ENCODE measurements around the gene BUD23. TPM values are rescaled to one million over a fixed set of nuclear protein-coding genes. Genes with fewer than 3 reads are reported as not detected.

Gene BUD23
- total and polyA plus RNA-seq, 9 of the 15 experiments (the other 6 are each of a cell fraction or from before 2014, with no cell fraction given), result 79.5 to 270 (median 150) TPM

- no peak for TF ChIP-seq ZNF76 (CRISPR knock-in tag; IDR thresholded peaks at IDR 0.05; ENCODE audit: borderline replicate concordance)
- TF ChIP-seq CREBBP (IDR thresholded peaks at IDR 0.05; ENCODE audit: low read depth, low read length), result no peak
- TF ChIP-seq ZNF165 (CRISPR knock-in tag; IDR thresholded peaks at IDR 0.05; ENCODE audit: borderline replicate concordance), result no peak
- TF ChIP-seq ZNF668 (CRISPR knock-in tag; IDR thresholded peaks at IDR 0.05), result no peak
- no peak for TF ChIP-seq FOXJ2 (tag; IDR thresholded peaks at IDR 0.05)
- peak in 2 of 3 experiments; percentile 32 to 48; a peak in 3 of 6 replicates for TF ChIP-seq CTCF (IDR thresholded peaks at IDR 0.05 in 2 of 3, conservative IDR thresholded peaks at IDR 0.05 in 1 of 3; ENCODE audit: insufficient read depth in 2 of 3, low read depth in 1 of 3, low read length in 3 of 3)
- TF ChIP-seq RUNX1 (IDR thresholded peaks at IDR 0.05; ENCODE audit: low read depth), result no peak
- no peak for TF ChIP-seq CAMTA2 (CRISPR knock-in tag; conservative IDR thresholded peaks at IDR 0.05)
- peak; percentile 35 for TF ChIP-seq VEZF1 (CRISPR knock-in tag; IDR thresholded peaks at IDR 0.05)
- no peak for TF ChIP-seq HDGF (IDR thresholded peaks at IDR 0.05)
- peak; percentile 47; the same call in 1 of the 2 replicates for TF ChIP-seq PHB2 (IDR thresholded peaks at IDR 0.05; ENCODE audit: low read depth)
- no peak for TF ChIP-seq SAFB (IDR thresholded peaks at IDR 0.05; ENCODE audit: borderline replicate concordance, low read depth, low read length)
- TF ChIP-seq CBFB (CRISPR knock-in tag; IDR thresholded peaks at IDR 0.05), result no peak
- no peak for TF ChIP-seq CSDE1 (IDR thresholded peaks at IDR 0.05)
- TF ChIP-seq, protein P1, sequence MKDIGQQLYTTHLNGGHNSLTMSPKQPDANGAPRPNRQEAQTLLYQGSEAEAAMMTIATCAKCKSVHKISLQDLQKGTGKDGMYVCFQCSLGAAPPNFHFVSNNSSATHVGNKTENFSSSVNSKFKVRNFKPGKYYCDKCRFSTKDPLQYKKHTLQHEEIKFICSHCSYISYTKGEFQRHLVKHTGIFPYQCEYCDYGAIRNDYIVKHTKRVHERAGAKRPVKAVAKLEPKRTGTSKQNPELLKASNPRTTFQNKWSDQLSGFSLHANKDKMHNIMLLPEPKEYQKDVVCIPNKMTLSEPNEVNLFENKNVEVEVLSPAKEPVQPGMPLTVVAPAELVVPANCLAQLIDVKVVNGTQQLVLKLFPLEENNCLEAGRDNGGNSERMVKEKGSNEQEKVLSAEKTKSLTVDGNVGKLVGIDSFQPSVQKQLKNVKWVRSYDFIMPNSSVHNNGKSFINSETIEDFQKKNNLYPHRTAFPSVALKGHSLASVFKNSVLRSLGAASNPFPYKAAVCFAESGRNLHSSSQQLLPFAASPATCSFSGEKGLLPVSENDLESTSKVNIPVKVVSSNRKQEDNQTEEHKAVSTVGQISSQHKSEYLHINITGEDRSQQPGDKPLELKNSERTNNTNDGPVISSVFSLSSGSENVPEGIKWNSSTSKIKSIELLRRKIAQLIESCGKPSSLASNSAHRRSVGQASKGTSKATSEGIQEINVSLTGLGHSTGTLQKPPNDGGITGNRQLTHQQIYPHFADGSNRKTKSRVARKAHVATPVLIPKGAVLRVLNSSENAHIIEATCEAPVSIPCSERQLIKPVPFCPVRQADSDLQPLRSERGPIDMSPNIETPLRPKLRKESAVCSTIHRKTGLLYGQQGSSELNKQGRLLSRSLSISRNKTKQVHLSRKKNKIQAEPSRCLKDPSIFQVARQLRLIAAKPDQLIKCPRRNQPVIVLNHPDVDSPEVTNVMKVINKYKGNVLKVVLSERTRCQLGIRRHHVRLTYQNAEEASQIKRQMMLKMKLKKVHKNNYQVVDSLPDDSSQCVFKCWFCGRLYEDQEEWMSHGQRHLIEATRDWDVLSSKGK (CRISPR knock-in tag; IDR thresholded peaks at IDR 0.05), result no peak
- no peak for TF ChIP-seq RFX7 (CRISPR knock-in tag; IDR thresholded peaks at IDR 0.05)
- TF ChIP-seq TCF3 (CRISPR knock-in tag; IDR thresholded peaks at IDR 0.05), result no peak
- no peak for TF ChIP-seq BRD4 (IDR thresholded peaks at IDR 0.05)
- no peak for TF ChIP-seq WHSC1 (IDR thresholded peaks at IDR 0.05; ENCODE audit: low read length)
- no peak for TF ChIP-seq PRMT5 (CRISPR knock-in tag; IDR thresholded peaks at IDR 0.05)
Observed at GRCh38 chr7:73647725-73648592, 35.4 kb upstream of the BUD23 start (continued).
